Chondrocyte (in vitro differentiated cells): ENCODE data around the gene CCNF. TPM values are rescaled to one million over a fixed set of nuclear protein-coding genes. Genes with fewer than 3 reads are reported as not detected.

Experiments
- DNase-seq: peaks from one replicate; pipeline ENCODE4 v3.0.0; 2021; ENCODE audit warnings: mixed read lengths, low spot score
- H3K27ac Mint-ChIP-seq: one replicate; pipeline ENCODE4 v1.8.0; 2021; ENCODE audit warnings: mild to moderate bottlenecking, moderate library complexity, mixed read lengths; ENCODE audit not compliant: unreplicated experiment
- H3K27me3 Mint-ChIP-seq: 2 replicates; pipeline ENCODE4 v1.8.0; 2021; ENCODE audit warnings: low read depth, mixed read lengths
- H3K36me3 Mint-ChIP-seq: 2 replicates; pipeline ENCODE4 v1.8.0; 2021; ENCODE audit warnings: low read depth, mixed read lengths
- H3K4me1 Mint-ChIP-seq: 2 replicates; pipeline ENCODE4 v1.8.0; 2021; ENCODE audit warnings: low read depth, mild to moderate bottlenecking, mixed read lengths
- H3K4me3 Mint-ChIP-seq: one replicate; pipeline ENCODE4 v1.8.0; 2021; ENCODE audit warnings: mild to moderate bottlenecking, moderate library complexity, mixed read lengths; ENCODE audit not compliant: unreplicated experiment
- H3K9me3 Mint-ChIP-seq: 2 replicates; pipeline ENCODE4 v1.8.0; 2021; ENCODE audit warnings: low read depth, mixed read lengths
- CTCF ChIP-seq: fragments of 200-600 bp; sonication (generic); IDR thresholded peaks from 2 replicates; pipeline ENCODE4 v1.5.0; 2021; ENCODE audit warnings: antibody characterized with exemption, mild to moderate bottlenecking, moderate library complexity
- total RNA-seq: library from RNA; stranded (reverse); gene quantifications from 3 replicates; pipeline ENCODE4 v1.2.1, GENCODE V29; 2021

CCNF gene
- total RNA-seq, 1 donor from 2014 or later, result 7.6 TPM

- H3K27ac Mint-ChIP-seq, result no peak overlapping the region
- no peak for DNase-seq
- H3K27me3 Mint-ChIP-seq, result no peaks in the 10 kb centered on the region
- H3K4me3 Mint-ChIP-seq, result no peak overlapping the region
- H3K36me3 Mint-ChIP-seq, result peaks cover 3% of the 10 kb centered on the region
- no peak for TF ChIP-seq CTCF
- peaks cover 10% of the 10 kb centered on the region for H3K4me1 Mint-ChIP-seq
- no peaks in the 10 kb centered on the region for H3K9me3 Mint-ChIP-seq
These were observed 28.7 kb downstream of the CCNF start for GRCh38 chr16:2457946-2458345.

GRCh38 chr16:2458887-2459646, 29.8 kb downstream of the CCNF start:
- no peaks in the 10 kb centered on the region for H3K36me3 Mint-ChIP-seq
- peak overlapping the region; percentile 84 for H3K4me3 Mint-ChIP-seq
- TF ChIP-seq CTCF, result no peak
- DNase-seq, result peak; percentile 87
- H3K27me3 Mint-ChIP-seq, result no peaks in the 10 kb centered on the region
- no peaks in the 10 kb centered on the region for H3K9me3 Mint-ChIP-seq
- H3K27ac Mint-ChIP-seq, result peak overlapping the region; percentile 85
- H3K4me1 Mint-ChIP-seq, result peaks cover 14% of the 10 kb centered on the region

GRCh38 chr16:2459647-2460390, 30.6 kb downstream of the CCNF start, which contains the start of gene TEDC2:
TEDC2 (plus strand) TSS chr16:2460109; CDS start chr16:2460145, 36 bp downstream.
- peak within 1 kb of the TSS; percentile 85 for H3K27ac Mint-ChIP-seq
- peaks cover 14% of the 10 kb centered on the region for H3K4me1 Mint-ChIP-seq
- no peaks in the 10 kb centered on the region for H3K9me3 Mint-ChIP-seq

GRCh38 chr16:2460391-2460713, 31.1 kb downstream of the CCNF start:
- Mint-ChIP-seq H3K9me3 (no peaks in the 10 kb centered on the region), H3K4me1 (peaks cover 14% of the 10 kb centered on the region), H3K4me3 (peak overlapping the region; percentile 44), H3K27ac (no peak overlapping the region), H3K27me3 (no peaks in the 10 kb centered on the region), H3K36me3 (no peaks in the 10 kb centered on the region)
- TF ChIP-seq CTCF, result no peak
- no peak for DNase-seq

More at GRCh38 chr16:2459647-2460390, 30.6 kb downstream of the CCNF start, which contains the start of gene TEDC2:
- H3K36me3 Mint-ChIP-seq, result no peaks in the 10 kb centered on the region
- peak within 1 kb of the TSS; percentile 84 for H3K4me3 Mint-ChIP-seq
- peak; percentile 98 for DNase-seq
- peak; percentile 24 for TF ChIP-seq CTCF
- H3K27me3 Mint-ChIP-seq, result no peaks in the 10 kb centered on the region

- Mint-ChIP-seq H3K27ac (no peak overlapping the region), H3K4me3 (peak overlapping the region; percentile 44), H3K9me3 (no peaks in the 10 kb centered on the region), H3K27me3 (no peaks in the 10 kb centered on the region), H3K36me3 (no peaks in the 10 kb centered on the region), H3K4me1 (peaks cover 14% of the 10 kb centered on the region)
- peak; percentile 82 for DNase-seq
- TF ChIP-seq CTCF, result no peak
These were observed 31.7 kb downstream of the CCNF start for GRCh38 chr16:2460916-2461315.
